Measurements from ENCODE around the gene ABCC4. TPM values are rescaled to one million over a fixed set of nuclear protein-coding genes. Genes with fewer than 3 reads are reported as not detected.

ABCC4 gene
- total RNA-seq, 1 experiment from 2014 or later: 52.0 TPM

GRCh38 chr13:95246292-95247082 is 54.8 kb downstream of the ABCC4 start:
- Histone ChIP-seq H3K36me3 (ENCODE audit: insufficient read depth, low read length, poor library complexity, severe bottlenecking) (peaks cover 7% of the 10 kb centered on the region), H3K4me1 (ENCODE audit: insufficient read depth, low read length, poor library complexity, severe bottlenecking) (peaks cover 3% of the 10 kb centered on the region), H3K4me3 (ENCODE audit: low read depth, low read length, poor library complexity, severe bottlenecking) (no peak overlapping the region), H3K27ac (ENCODE audit: low read depth, low read length, poor library complexity, severe bottlenecking) (no peak overlapping the region), H3K9me3 (ENCODE audit: low read depth, low read length, poor library complexity, severe bottlenecking) (no peaks in the 10 kb centered on the region), H3K27me3 (replicated peaks; ENCODE audit: insufficient read depth, low read depth, low read length, poor library complexity) (no peaks in the 10 kb centered on the region)
- TF ChIP-seq CTCF (conservative IDR thresholded peaks at IDR 0.05; ENCODE audit: low read depth, low read length): no peak
- no peak for TF ChIP-seq EZH2 (IDR thresholded peaks at IDR 0.05; ENCODE audit: borderline replicate concordance, low read depth, low read length, poor library complexity, severe bottlenecking)
- ChIA-PET POLR2A (ENCODE audit: low non-redundant PET) (no interaction called here), CTCF (no interaction called here)
- BruUV-seq (replicated peaks): no TSS peak
- intact Hi-C loops (cut with micrococcal nuclease; ENCODE audit: unreplicated experiment): no loop called here
- no peak for DNase-seq (ENCODE audit: low spot score)

GRCh38 chr13:95245071-95245470 is 56.2 kb downstream of the ABCC4 start:
- Histone ChIP-seq H3K27ac (ENCODE audit: low read depth, low read length, poor library complexity, severe bottlenecking) (no peak overlapping the region), H3K4me1 (ENCODE audit: insufficient read depth, low read length, poor library complexity, severe bottlenecking) (peaks cover 3% of the 10 kb centered on the region), H3K36me3 (ENCODE audit: insufficient read depth, low read length, poor library complexity, severe bottlenecking) (peaks cover 7% of the 10 kb centered on the region), H3K4me3 (ENCODE audit: low read depth, low read length, poor library complexity, severe bottlenecking) (no peak overlapping the region), H3K27me3 (replicated peaks; ENCODE audit: insufficient read depth, low read depth, low read length, poor library complexity) (no peaks in the 10 kb centered on the region), H3K9me3 (ENCODE audit: low read depth, low read length, poor library complexity, severe bottlenecking) (no peaks in the 10 kb centered on the region)
- POLR2A ChIA-PET (ENCODE audit: low non-redundant PET): no interaction called here
- BruUV-seq (replicated peaks): no TSS peak
- CTCF ChIA-PET: no interaction called here
- intact Hi-C loops (cut with micrococcal nuclease; ENCODE audit: unreplicated experiment): no loop called here
- DNase-seq (ENCODE audit: low spot score): no peak
- no peak for TF ChIP-seq EZH2 (IDR thresholded peaks at IDR 0.05; ENCODE audit: borderline replicate concordance, low read depth, low read length, poor library complexity, severe bottlenecking)
- TF ChIP-seq CTCF (conservative IDR thresholded peaks at IDR 0.05; ENCODE audit: low read depth, low read length): no peak

GRCh38 chr13:95243207-95243606 is 58.0 kb downstream of the ABCC4 start:
- TF ChIP-seq CTCF (conservative IDR thresholded peaks at IDR 0.05; ENCODE audit: low read depth, low read length) (no peak), EZH2 (IDR thresholded peaks at IDR 0.05; ENCODE audit: borderline replicate concordance, low read depth, low read length, poor library complexity, severe bottlenecking) (no peak)
- CTCF ChIA-PET: no interaction called here
- no TSS peak for BruUV-seq (replicated peaks)
- Histone ChIP-seq H3K27ac (ENCODE audit: low read depth, low read length, poor library complexity, severe bottlenecking) (no peak overlapping the region), H3K4me1 (ENCODE audit: insufficient read depth, low read length, poor library complexity, severe bottlenecking) (peaks cover 3% of the 10 kb centered on the region), H3K9me3 (ENCODE audit: low read depth, low read length, poor library complexity, severe bottlenecking) (no peaks in the 10 kb centered on the region), H3K4me3 (ENCODE audit: low read depth, low read length, poor library complexity, severe bottlenecking) (no peak overlapping the region), H3K36me3 (ENCODE audit: insufficient read depth, low read length, poor library complexity, severe bottlenecking) (peaks cover 7% of the 10 kb centered on the region), H3K27me3 (replicated peaks; ENCODE audit: insufficient read depth, low read depth, low read length, poor library complexity) (no peaks in the 10 kb centered on the region)
- intact Hi-C loops (cut with micrococcal nuclease; ENCODE audit: unreplicated experiment): no loop called here
- DNase-seq (ENCODE audit: low spot score): no peak
- POLR2A ChIA-PET (ENCODE audit: low non-redundant PET): no interaction called here

Data from A673 (cell line).